GM18520 (cell line): ENCODE results near the gene PTPN3.
A peak's percentile ranks its signal among the peaks of the same experiment; 100 is the strongest.
"Not testable (repeated sequence)": the region's sequence is repeated elsewhere in the genome, so short reads cannot be mapped to it uniquely, and the experiment has no call there.

Experiments
- ATAC-seq: cut with Tn5 transposase; IDR thresholded peaks from one replicate; pipeline ENCODE4 v1.9.1; 2021; ENCODE audit not compliant: unreplicated experiment

The PTPN3 gene

GRCh38 chr9:109498195-109499092, at the start of gene PTPN3:
TSS of gene PTPN3 (minus strand) at chr9:109498307. CDS start at chr9:109463434, 34,873 bp downstream.
- no peak for ATAC-seq

- ATAC-seq, result not testable (repeated sequence)
Observed at GRCh38 chr9:109544954-109545353, 46.8 kb upstream of the PTPN3 start.

DNA sequence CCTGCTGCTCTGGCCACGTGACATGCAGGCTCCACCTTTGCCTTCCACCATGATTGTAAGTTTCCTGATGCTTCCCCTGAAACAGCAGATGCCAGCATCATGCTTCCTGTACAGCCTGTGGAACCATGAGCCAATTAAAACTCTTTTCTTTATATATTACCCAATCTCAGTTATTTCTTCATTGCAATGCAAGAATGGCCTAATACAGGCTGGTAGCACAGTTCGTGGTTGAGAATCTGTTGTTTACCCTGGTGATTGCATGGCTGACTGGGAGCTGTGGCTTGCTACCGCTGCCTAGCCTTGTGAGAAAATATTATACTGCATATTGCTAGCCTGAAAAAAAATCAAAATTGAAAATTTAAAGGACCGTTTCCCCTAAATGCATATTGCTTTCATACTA, 44.8 kb upstream of the PTPN3 start:
- no peak for ATAC-seq

GRCh38 chr9:109538346-109538745, 40.2 kb upstream of the PTPN3 start:
- ATAC-seq, result no peak

GRCh38 chr9:109537288-109537687, 39.2 kb upstream of the PTPN3 start:
- ATAC-seq, result no peak

DNA sequence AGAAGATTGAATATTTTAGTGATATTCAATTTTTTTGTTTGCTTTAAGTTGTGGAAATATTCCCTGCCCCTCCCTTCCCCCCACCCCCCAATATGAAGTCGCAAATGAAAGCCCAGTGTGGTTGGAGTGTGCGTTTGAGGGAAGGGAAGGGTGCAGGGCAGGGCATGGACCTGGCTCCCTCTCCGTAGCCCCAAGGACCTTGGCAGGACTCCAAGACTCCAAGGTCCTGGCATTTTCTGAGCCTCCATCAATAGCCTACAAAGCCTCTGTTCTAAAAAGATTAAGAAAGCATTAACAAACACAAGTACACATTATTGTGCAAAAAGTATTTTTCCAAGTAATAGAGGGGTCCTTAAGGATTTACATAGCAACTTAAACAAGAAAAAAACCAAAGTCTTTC, 38.8 kb upstream of the PTPN3 start:
- no peak for ATAC-seq

DNA sequence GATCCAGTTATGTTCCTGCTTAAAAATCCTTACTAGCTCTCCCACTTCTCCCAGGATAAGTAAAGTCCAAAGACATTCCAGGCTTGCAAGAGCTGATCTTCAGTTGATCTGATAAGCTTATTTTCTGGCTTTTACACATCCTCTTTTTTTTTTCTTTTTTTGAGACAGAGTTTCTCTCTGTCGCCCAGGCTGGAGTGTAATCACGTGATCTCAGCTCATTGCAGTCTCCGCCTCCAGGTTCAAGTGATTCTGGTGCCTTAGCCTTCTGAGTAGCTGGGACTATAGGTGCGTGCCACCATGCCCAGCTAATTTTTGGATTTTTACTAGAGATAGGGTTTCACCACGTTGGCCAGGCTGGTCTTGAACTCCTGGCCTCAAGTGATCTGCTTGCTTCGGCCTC, 37.3 kb upstream of the PTPN3 start:
- ATAC-seq, result no peak

- no peak for ATAC-seq
Observed at GRCh38 chr9:109534151-109534550, 36.0 kb upstream of the PTPN3 start.

GRCh38 chr9:109532652-109533051, 34.5 kb upstream of the PTPN3 start:
- ATAC-seq, result not testable (repeated sequence)

DNA sequence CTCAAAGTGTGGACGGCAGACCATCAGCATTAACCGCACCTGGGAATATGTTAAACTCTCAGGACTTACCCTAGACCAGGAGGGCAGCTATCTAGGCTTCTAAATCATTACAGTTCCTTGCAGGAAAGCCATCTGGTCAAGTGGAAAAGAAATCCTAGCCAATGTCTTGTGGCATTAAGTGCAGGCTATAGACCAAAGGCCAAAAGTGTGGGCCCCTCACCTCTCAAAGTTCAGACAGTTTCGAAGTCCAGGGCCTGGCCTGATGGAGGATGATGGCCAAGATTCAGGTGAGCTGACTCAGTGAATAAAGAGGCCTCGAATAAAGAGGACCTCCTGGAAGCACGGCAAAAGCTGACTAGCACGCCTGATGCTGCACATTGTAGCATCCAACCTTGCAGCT, 24.0 kb upstream of the PTPN3 start:
- ATAC-seq, result no peak

DNA sequence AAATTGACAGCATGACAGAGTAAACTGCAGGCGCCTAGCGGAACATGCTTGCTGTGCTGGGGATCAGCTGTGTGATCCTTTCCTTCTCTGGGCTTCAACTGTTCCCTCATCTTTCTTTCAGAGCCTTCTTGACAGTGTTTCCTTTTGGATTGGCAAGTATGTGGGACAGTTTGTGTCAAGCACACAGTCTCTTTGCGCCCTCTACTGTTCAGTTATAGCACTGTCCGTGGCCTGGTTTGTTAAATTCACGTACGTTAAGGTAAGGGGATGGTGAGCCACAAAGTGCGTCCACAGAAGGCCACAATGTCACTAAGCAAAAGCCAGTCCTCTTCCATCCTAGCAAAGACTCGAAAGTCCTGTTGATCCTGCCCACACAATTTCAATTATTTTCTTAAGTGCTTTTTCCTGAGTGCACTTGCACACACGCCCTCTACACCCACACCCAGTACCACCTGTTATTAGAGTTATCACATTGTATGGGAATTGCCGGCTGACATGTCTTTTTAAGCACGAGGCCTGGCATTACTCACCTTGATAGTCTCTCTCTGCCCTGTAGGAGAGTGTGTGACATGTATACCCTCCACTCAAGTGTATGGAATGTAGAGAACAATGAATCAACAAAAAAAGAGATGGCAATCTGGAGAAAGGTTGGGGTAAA, 22.5 kb upstream of the PTPN3 start:
- ATAC-seq, result peak; percentile 72

- no peak for ATAC-seq
Observed at GRCh38 chr9:109519366-109519765, 21.3 kb upstream of the PTPN3 start.

DNA sequence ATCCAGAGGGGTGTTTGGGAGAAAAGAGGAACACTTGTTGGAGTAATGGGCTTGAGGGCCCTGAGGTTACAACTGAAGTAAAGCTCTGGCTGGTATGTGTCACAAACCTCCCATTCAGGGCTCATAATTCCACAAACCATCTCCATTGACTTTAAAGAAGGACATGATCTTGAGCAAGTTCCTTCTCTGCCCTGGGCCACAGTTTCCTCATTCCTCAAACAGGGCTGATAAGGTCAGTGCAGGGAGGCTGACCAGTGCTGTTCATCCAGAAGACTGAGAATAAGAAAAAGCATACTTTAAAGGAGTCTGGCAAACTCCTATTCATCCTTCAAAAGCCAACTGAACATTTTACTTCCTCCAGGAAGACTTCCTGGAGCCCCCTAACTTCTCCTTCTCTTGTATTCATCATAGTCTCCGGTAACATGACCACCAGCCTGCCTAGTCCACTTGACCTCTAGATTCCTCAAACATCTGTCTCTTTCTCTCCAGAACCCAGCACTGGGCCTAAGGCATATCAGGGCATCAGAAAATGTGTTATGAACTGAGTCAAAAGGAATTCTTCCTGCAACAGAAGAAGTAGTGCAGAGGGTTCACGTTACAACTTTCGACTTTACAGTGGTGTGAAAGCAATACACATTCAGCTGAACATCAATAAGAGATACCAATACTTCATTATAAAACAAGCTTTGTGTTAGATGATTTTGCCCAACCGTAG, 20.7 kb upstream of the PTPN3 start:
- ATAC-seq, result no peak

GRCh38 chr9:109517901-109518377, 19.8 kb upstream of the PTPN3 start:
- no peak for ATAC-seq

- no peak for ATAC-seq
Observed at GRCh38 chr9:109513871-109514270, 15.8 kb upstream of the PTPN3 start.

DNA sequence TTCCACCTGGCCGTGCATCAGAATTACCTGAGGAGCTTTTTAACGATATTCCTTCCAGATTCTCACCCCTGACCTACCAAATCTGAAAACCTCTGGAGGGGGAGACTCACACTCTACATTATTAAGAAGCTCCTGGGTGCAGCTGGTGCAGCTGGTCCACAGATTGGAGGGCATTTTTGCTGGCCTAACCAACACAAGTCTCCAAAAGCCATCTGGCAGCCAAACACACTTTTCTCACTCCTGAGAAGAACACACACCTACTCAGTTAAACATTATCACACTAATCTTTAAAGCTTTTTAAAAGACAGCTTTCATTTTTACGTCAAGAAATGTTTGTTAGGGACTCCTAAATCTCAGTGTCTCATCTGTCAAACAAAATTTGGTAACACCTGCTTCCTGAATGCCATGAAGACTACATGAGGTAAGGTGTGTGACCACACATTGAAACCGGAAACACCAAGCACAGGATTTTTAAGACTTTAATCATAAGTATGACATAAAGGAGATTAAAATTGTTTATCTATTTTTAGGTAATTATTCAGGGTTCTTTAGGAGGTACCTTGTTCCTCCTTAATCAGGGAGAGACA, 14.2 kb upstream of the PTPN3 start:
- no peak for ATAC-seq

GRCh38 chr9:109510506-109510905, 12.4 kb upstream of the PTPN3 start:
- ATAC-seq, result no peak

- ATAC-seq, result not testable (repeated sequence)
Observed at GRCh38 chr9:109510042-109510441, 11.9 kb upstream of the PTPN3 start.

DNA sequence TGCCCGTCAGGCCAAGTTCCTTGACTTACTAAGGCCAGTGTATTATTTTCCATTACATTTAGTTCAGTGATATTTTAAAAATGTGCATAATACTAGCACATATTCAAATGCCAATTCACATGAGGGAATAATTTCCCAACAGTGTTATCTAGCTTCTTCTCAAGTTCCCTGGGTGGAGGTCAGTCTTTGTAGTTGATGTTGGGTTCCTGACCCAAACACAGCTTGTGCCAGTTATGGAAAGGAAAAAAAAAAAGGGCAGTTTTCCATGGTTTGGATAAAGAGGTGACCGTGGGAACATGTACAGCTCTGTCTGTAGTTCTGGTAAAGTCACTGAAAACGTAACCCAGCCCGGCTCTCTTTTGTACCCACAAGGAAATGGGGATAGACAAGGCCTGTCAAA, 11.5 kb upstream of the PTPN3 start:
- no peak for ATAC-seq

DNA sequence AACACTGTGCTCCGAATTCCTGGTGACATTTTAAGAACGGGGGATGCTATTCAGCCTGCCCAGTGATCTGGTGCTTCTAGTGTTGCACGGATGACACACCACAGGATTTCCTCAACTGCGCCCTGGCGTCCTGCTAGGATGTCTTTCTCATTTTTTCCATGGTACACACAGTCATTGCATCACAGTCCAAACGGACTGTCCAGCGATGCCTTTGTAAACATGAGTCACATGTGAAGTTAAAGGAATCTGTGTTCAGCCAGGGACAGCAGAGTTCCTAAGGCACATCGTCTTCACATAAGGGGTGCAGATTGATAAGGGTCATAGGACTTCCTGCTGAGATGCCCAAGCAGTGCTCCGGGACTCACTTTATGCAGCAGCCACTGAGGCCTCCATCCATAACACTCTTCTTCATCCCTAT, 9.3 kb upstream of the PTPN3 start:
- ATAC-seq, result no peak

DNA sequence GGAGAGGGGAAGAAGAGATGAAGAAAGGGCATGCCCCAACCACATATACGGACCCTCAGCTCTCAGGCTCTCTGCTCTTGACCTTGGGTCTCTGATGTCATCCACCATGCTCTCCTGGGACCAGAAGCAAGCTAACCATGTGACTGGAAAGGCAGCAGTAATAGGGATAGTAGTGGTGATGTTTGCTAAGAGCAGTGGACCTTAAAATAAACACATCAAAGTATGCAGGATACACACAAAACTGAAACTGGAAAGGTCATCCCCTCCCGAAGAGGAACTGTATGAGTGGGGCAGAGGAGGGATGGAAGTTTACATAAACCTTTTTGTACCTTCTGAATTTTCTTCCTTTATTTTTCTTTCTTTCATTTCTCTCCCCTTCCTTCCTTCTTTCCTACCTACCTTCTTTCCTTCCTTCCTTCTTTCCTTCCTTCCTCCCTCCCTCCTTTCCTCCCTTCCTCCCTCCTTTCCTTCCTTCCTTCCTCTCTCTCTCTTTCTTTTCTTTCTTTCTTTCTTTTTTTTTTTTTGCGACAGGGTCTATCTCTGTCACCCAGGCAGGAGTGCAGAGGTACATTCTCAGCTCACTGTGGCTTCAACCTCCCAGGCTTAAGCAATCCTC, 8.1 kb upstream of the PTPN3 start:
- no peak for ATAC-seq
